Cardiac fibroblast (primary cell): ENCODE data around the gene SCD.

Experiments
- DNase-seq, 2 donors: peaks; one replicate each; pipeline versions ENCODE4 v3.0.0 to v3.0.0-alpha.2; 2010; ENCODE audit warnings: low read depth in 2 of 2
- H3K4me3 ChIP-seq, 2 donors: replicated peaks in 1 of 2; 1 replicate in 1 of 2; 2 replicates in 1 of 2; pipeline ENCODE4 v1.5.1; 2011; ENCODE audit warnings: low read depth in 2 of 2, low read length in 2 of 2, mild to moderate bottlenecking in 2 of 2, moderate library complexity in 1 of 2
- TF ChIP-seq, protein P1 (sequence below): IDR thresholded peaks from one replicate; pipeline ENCODE4 v1.5.1; 2011; ENCODE audit warnings: low read depth, mild to moderate bottlenecking, low read length, inconsistent platforms

The SCD gene

DNA sequence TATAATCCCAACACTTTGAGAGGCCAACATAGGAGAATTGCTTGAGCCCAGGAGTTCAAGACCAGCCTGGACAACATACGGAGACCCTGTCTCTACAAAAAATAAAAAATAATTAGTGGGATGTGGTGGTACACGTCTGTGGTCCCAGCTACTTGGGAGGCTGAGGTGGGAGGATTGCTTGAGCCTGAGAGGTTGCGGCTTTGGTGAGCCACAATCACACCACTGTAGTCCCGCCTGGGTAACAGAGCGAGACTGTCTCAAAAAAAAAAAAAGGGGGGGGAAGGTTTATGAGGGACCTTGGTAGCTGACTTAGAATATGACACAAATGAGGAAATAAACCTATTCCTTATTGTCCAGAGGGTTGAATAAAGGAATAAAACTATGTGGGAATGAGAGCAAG lies 30.8 kb downstream of the SCD start:
- no peak for DNase-seq

DNA sequence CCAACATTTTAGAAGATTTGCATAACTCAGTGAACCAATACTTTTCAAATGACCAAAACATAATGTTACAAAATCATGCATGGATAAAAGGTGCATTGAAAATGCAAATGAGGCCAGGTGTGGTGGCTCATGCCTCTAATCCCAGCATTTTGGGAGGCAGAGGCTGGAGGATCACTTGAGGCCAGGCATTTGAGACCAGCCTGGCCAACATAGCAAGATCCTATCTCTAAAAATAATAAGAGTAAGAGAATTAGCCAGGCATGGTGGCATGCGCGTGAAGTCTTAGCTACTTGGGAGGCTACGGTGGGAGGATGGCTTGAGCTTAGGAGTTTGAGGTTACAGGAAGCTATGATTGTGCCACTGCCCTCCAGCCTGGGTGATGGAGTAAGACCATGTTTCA lies 33.4 kb downstream of the SCD start:
- DNase-seq, result no peak
- TF ChIP-seq, protein P1, sequence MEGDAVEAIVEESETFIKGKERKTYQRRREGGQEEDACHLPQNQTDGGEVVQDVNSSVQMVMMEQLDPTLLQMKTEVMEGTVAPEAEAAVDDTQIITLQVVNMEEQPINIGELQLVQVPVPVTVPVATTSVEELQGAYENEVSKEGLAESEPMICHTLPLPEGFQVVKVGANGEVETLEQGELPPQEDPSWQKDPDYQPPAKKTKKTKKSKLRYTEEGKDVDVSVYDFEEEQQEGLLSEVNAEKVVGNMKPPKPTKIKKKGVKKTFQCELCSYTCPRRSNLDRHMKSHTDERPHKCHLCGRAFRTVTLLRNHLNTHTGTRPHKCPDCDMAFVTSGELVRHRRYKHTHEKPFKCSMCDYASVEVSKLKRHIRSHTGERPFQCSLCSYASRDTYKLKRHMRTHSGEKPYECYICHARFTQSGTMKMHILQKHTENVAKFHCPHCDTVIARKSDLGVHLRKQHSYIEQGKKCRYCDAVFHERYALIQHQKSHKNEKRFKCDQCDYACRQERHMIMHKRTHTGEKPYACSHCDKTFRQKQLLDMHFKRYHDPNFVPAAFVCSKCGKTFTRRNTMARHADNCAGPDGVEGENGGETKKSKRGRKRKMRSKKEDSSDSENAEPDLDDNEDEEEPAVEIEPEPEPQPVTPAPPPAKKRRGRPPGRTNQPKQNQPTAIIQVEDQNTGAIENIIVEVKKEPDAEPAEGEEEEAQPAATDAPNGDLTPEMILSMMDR, result no peak

More for the DNA sequence above, 30.8 kb downstream of the SCD start:
- TF ChIP-seq, protein P1, result no peak
- H3K4me3 ChIP-seq, result no peak overlapping the region

DNA sequence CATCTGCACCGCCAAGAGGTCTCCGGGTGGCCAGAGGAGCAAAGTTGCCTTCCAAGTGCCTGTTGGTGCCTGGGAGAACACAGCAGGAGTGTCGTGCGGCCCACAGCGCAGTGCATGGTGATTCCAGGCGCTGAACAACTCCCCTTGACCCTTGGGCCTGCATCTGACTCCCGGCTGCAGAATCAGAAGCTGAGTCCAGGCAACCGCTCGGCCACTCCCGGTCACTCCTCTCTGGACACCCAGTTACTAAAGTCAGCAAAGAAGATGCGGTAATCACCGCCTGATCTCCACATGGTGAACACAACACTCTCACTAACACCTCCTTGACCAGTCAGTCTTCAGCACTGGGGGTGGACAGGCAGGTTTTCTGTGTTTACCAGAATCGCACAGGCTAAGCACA lies 35.5 kb downstream of the SCD start:
- no peak overlapping the region for H3K4me3 ChIP-seq
- TF ChIP-seq, protein P1, result no peak

More for the DNA sequence above, 33.4 kb downstream of the SCD start:
- no peak overlapping the region for H3K4me3 ChIP-seq

DNA sequence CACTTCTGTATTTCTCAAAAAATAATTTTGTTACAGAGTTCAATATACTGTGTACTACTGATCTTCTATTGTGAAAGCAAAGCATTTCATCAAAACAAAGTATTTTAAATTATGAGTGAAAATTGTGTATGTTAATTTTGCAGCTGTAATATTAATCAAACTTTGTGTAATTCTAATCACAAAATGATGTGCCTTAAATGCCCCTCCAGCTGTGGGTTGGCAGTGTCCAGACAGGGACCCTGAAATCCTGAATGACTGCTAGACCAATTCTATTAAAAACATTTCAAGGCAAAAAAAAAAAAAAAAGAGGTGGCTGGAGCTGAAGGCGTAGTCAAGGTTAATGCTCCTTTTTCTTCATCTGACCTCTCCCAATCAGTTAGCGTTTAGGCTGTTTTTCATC lies 36.2 kb downstream of the SCD start:
- DNase-seq, result no peak
- H3K4me3 ChIP-seq, result no peak overlapping the region
- TF ChIP-seq, protein P1, result no peak

More for the DNA sequence above, 35.5 kb downstream of the SCD start:
- no peak for DNase-seq

DNA sequence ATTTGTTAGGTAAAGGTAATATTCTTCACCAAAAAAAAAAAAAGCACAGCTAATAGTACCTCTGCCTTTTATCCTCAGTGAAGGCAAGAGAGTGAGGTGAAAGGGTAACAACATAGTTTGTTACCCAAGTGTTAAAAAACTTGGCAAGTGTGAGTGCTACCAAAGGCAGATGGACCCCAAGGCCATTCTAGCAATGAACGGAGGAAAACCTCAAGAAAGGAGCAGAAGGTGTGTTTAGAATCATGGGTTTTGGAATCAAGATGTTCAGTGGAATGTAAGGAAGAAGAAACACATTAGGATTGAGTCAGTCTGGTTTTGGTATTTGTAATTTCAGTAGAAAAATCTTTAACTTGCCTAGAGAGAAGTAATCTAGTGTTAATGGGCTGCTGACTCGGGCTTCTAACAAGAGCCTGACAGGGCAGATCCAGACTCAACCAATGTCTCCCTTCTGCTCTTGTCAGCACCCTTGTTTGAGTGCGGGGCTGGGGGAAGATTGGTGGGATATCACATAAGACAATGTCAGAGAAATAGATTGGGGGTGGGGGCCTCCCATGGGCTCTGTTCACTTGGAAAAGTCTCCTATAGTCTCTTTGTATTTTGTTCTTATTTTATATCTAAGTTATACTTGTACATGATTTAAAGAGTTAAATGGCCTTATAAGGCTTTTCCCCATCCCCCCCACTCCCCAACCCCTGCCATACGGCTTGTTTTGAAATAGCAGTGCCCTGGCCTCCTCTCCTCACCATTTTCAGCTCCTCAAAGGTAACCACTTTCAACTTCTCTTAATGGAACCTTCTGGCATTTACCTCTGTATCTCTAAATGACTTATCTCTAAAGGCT lies 44.4 kb downstream of the SCD start:
- H3K4me3 ChIP-seq, result no peak overlapping the region
- no peak for DNase-seq
- TF ChIP-seq, protein P1, result no peak

DNA sequence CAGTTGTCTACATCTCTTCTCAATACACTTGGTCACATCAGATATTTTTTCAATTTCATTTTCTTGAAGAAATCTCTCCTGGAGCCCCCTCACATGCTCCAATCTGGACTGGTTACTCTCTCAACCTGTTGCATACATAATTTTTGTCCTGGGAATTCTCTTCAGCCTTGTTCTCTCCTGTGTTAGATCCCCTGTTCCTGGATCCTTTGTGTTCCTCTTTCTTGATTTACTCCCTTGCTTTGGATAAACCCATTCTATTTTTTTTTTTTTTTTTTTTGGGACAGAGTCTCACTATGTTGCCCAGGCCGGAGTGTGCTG lies 45.6 kb downstream of the SCD start:
- no peak overlapping the region for H3K4me3 ChIP-seq
- TF ChIP-seq, protein P1, result no peak
- DNase-seq, result no peak

DNA sequence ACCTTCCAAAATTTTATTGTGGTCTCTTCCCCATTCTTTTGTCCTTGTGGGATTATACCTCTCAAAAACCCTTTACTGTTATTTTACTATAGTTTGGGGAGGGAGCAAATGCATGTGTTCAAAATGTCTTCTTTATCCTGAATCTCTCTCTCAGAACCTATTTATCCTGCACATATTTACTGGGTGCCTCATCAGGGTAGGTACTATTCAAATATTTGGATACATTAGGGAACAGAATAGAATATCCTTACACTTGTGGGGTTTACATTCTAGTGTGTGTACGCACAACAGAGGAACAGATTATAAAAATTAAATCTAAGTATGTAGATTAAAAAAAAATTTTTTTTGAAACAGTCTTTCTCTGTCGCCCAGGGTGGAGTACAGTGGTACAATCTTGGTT lies 48.6 kb downstream of the SCD start:
- H3K4me3 ChIP-seq, result no peak overlapping the region
- TF ChIP-seq, protein P1, result no peak
- no peak for DNase-seq
